Myocyte (in vitro differentiated cells): ENCODE measurements around the gene FUT4. TPM values are rescaled to one million over a fixed set of nuclear protein-coding genes. Genes with fewer than 3 reads are reported as not detected.
"Not testable (repeated sequence)": the region's sequence is repeated elsewhere in the genome, so short reads cannot be mapped to it uniquely, and the experiment has no call there.

Experiments
- DNase-seq: peaks from one replicate; pipeline ENCODE4 v3.0.0-alpha.2; 2012; ENCODE audit warnings: low read depth
- polyA plus RNA-seq: library from polyadenylated mRNA; unstranded; fragments of >200 nt; gene quantifications from one replicate; pipeline ENCODE4 v1.2.1, GENCODE V29; 2012; ENCODE audit warnings: missing spikeins
- total RNA-seq: library from RNA; depleted of rRNA; stranded (reverse); fragments of >200 nt; gene quantifications from 2 replicates; pipeline ENCODE4 v1.2.3, GENCODE V29; 2014

FUT4 gene
- 3.9 and 4.0 TPM in 2 replicates for total RNA-seq
- 1.4 TPM for polyA plus RNA-seq

- DNase-seq, result peak; percentile 85
These were observed at the start of gene FUT4 for GRCh38 chr11:94543695-94544645. Gene FUT4, plus strand, starts transcription at chr11:94543921. Its CDS starts 213 bp downstream, at chr11:94544134.

- no peak for DNase-seq
These were observed 49.5 kb upstream of the FUT4 start for GRCh38 chr11:94494126-94494680.

GRCh38 chr11:94500181-94500580, 43.5 kb upstream of the FUT4 start:
- DNase-seq, result no peak

GRCh38 chr11:94501522-94501921, 42.2 kb upstream of the FUT4 start:
- DNase-seq, result no peak

- peak; percentile 66 for DNase-seq
These were observed 38.9 kb upstream of the FUT4 start for GRCh38 chr11:94504689-94505293.

- DNase-seq, result not testable (repeated sequence)
These were observed 37.2 kb upstream of the FUT4 start for GRCh38 chr11:94506513-94506912.

GRCh38 chr11:94507485-94507884, 36.2 kb upstream of the FUT4 start:
- no peak for DNase-seq

GRCh38 chr11:94511932-94512781, 31.6 kb upstream of the FUT4 start, which contains the start of gene C11orf97:
Gene C11orf97, plus strand, starts transcription at chr11:94512461. Its CDS starts 68 bp downstream, at chr11:94512529.
- DNase-seq, result peak; percentile 56

GRCh38 chr11:94513091-94513490, 30.6 kb upstream of the FUT4 start:
- DNase-seq, result no peak

- DNase-seq, result no peak
These were observed 28.3 kb upstream of the FUT4 start for GRCh38 chr11:94515398-94515797.

- DNase-seq, result no peak
These were observed 27.0 kb upstream of the FUT4 start for GRCh38 chr11:94516725-94517124.

- DNase-seq, result no peak
These were observed 25.4 kb upstream of the FUT4 start for GRCh38 chr11:94518300-94518699.

GRCh38 chr11:94519478-94520084, 24.1 kb upstream of the FUT4 start:
- DNase-seq, result peak; percentile 48

GRCh38 chr11:94521684-94522083, 22.0 kb upstream of the FUT4 start:
- no peak for DNase-seq

GRCh38 chr11:94524341-94524740, 19.4 kb upstream of the FUT4 start:
- no peak for DNase-seq

- DNase-seq, result peak; percentile 91
These were observed 18.0 kb upstream of the FUT4 start for GRCh38 chr11:94525546-94526324.

- DNase-seq, result peak; percentile 18
These were observed 16.9 kb upstream of the FUT4 start for GRCh38 chr11:94526645-94527438.

- DNase-seq, result no peak
These were observed 15.2 kb upstream of the FUT4 start for GRCh38 chr11:94528551-94528950.

- DNase-seq, result no peak
These were observed 11.5 kb upstream of the FUT4 start for GRCh38 chr11:94532211-94532610.
